Caco-2 (cell line): ENCODE results near the gene WFDC2. TPM values are rescaled to one million over a fixed set of nuclear protein-coding genes. Genes with fewer than 3 reads are reported as not detected.

Source experiments
- BruUV-seq: library from RNA; stranded (reverse); fragments of 400-500 nt; replicated peaks from 2 replicates; lab custom pipeline; 2021; lab: Mats Ljungman, UMichigan
- CTCF ChIA-PET: fragments of 300-600 bp; sonication (Branson Sonifier 250); formaldehyde crosslinking; loops from one replicate; lab custom pipeline; 2022; ENCODE audit warnings: antibody characterized with exemption; lab: Charles Lee
- POLR2A ChIA-PET: fragments of 300-600 bp; sonication (Branson Sonifier 250); formaldehyde crosslinking; loops from one replicate; lab custom pipeline; 2022; ENCODE audit warnings: antibody characterized with exemption; lab: Charles Lee
- DNase-seq, 2 experiments: peaks; one replicate each; pipeline versions ENCODE4 v3.0.0 to v3.0.0-alpha.2; 2020 to 2022
- H3K27me3 ChIP-seq: replicated peaks from 2 replicates; pipeline ENCODE4 v1.6.0; 2011; ENCODE audit warnings: low read length; ENCODE audit not compliant: control insufficient read depth, insufficient read depth
- H3K36me3 ChIP-seq: 2 replicates; pipeline ENCODE4 v1.5.1; 2011; ENCODE audit warnings: low read length; ENCODE audit not compliant: control insufficient read depth, insufficient read depth
- H3K4me1 ChIP-seq: fragments of 250-450 bp; sonication (Bioruptor Pico); 2 replicates; pipeline ENCODE4 v1.5.1; 2020; ENCODE audit warnings: mild to moderate bottlenecking
- H3K4me3 ChIP-seq: 2 replicates; pipeline ENCODE4 v1.5.1; 2011; ENCODE audit warnings: low read depth, mild to moderate bottlenecking, control low read depth, low read length
- H3K9me3 ChIP-seq: fragments of 250-450 bp; sonication (Bioruptor Pico); 2 replicates; pipeline ENCODE4 v1.5.1; 2020; ENCODE audit warnings: mild to moderate bottlenecking, moderate library complexity
- H3K27ac Mint-ChIP-seq: one replicate; pipeline ENCODE4 v1.8.0; 2022; ENCODE audit warnings: mixed read lengths; ENCODE audit not compliant: unreplicated experiment
- H3K27me3 Mint-ChIP-seq: one replicate; pipeline ENCODE4 v1.8.0; 2022; ENCODE audit warnings: mixed read lengths; ENCODE audit not compliant: insufficient read depth, unreplicated experiment
- H3K36me3 Mint-ChIP-seq: one replicate; pipeline ENCODE4 v1.8.0; 2022; ENCODE audit warnings: mild to moderate bottlenecking, mixed read lengths; ENCODE audit not compliant: insufficient read depth, unreplicated experiment
- H3K4me1 Mint-ChIP-seq: one replicate; pipeline ENCODE4 v1.8.0; 2022; ENCODE audit warnings: low read depth, mixed read lengths; ENCODE audit not compliant: unreplicated experiment
- H3K4me3 Mint-ChIP-seq: one replicate; pipeline ENCODE4 v1.8.0; 2022; ENCODE audit warnings: mild to moderate bottlenecking, moderate library complexity, mixed read lengths; ENCODE audit not compliant: unreplicated experiment
- H3K9me3 Mint-ChIP-seq: one replicate; pipeline ENCODE4 v1.8.0; 2022; ENCODE audit warnings: mixed read lengths; ENCODE audit not compliant: unreplicated experiment
- intact Hi-C: fragments of 100-400 bp; cut with micrococcal nuclease; formaldehyde crosslinking; loops from one replicate; pipeline ENCODE4 v1.10.0; 2022; ENCODE audit not compliant: unreplicated experiment
- total RNA-seq: library from RNA; stranded (reverse); gene quantifications from 2 replicates; pipeline ENCODE4 v1.2.3, GENCODE V29; 2022
- TF ChIP-seq, protein P1 (sequence below), 2 experiments: fragments of 200-600 bp in 1 of 2; IDR thresholded peaks; 1 replicate in 1 of 2; 2 replicates in 1 of 2; pipeline versions ENCODE4 v1.5.1 to v1.8.0; 2011 to 2022; ENCODE audit warnings: antibody characterized with exemption in 1 of 2, control low read depth in 1 of 2, inconsistent platforms in 1 of 2, low read depth in 1 of 2, low read length in 1 of 2, mild to moderate bottlenecking in 1 of 2, moderate library complexity in 1 of 2; ENCODE audit not compliant: insufficient read depth in 1 of 2, severe bottlenecking in 1 of 2, unreplicated experiment in 1 of 2

Gene WFDC2
- total RNA-seq, 1 experiment from 2014 or later: 14.3 TPM

DNA sequence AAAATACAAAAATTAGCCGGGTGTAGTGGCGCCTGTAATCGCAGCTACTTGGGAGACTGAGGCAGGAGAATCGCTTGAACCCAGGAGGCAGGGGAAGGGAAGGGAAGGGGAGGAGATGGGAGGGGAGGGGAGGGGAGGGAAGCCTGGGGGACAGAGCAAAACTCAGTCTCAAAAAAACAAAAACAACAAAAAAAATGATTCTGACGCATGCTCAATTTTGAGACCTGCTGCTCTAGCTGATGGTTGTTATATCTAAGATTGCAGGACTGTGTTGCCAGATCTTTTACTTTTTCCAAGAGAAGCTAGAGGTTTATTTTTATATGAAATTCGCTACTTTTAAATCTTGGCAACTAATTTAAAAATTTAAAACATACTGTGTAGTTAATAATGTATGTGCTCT lies 2.4 kb upstream of the WFDC2 start:
- CTCF ChIA-PET: interaction anchor here (1.0 to 2.3 kb wide), 4 partner anchors 13 to 304 kb away, joined by 3 to 6 read pairs (median 3); no protein-coding TSS in a partner anchor
- DNase-seq: no peak
- Mint-ChIP-seq H3K27me3 (peaks cover 7% of the 10 kb centered on the region), H3K4me1 (peaks cover 8% of the 10 kb centered on the region), H3K4me3 (no peak overlapping the region), H3K27ac (no peak overlapping the region), H3K36me3 (no peaks in the 10 kb centered on the region), H3K9me3 (no peaks in the 10 kb centered on the region)
- H3K36me3 ChIP-seq: no peaks in the 10 kb centered on the region
- TF ChIP-seq, protein P1, sequence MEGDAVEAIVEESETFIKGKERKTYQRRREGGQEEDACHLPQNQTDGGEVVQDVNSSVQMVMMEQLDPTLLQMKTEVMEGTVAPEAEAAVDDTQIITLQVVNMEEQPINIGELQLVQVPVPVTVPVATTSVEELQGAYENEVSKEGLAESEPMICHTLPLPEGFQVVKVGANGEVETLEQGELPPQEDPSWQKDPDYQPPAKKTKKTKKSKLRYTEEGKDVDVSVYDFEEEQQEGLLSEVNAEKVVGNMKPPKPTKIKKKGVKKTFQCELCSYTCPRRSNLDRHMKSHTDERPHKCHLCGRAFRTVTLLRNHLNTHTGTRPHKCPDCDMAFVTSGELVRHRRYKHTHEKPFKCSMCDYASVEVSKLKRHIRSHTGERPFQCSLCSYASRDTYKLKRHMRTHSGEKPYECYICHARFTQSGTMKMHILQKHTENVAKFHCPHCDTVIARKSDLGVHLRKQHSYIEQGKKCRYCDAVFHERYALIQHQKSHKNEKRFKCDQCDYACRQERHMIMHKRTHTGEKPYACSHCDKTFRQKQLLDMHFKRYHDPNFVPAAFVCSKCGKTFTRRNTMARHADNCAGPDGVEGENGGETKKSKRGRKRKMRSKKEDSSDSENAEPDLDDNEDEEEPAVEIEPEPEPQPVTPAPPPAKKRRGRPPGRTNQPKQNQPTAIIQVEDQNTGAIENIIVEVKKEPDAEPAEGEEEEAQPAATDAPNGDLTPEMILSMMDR (IDR thresholded peaks at IDR 0.05; ENCODE audit: insufficient read depth in 1 of 2, low read depth in 1 of 2, low read length in 1 of 2, severe bottlenecking in 1 of 2, unreplicated experiment in 1 of 2): no peak
- peaks cover 11% of the 10 kb centered on the region for H3K27me3 ChIP-seq
- peaks cover 18% of the 10 kb centered on the region; the same call in 1 of the 2 replicates for H3K4me1 ChIP-seq
- no TSS peak for BruUV-seq
- POLR2A ChIA-PET: interaction anchor here (0.5 to 1.1 kb wide), 2 partner anchors 104 to 141 kb away, joined by 3 read pairs; partner anchors contain the start of gene SYS1
- H3K9me3 ChIP-seq: no peaks in the 10 kb centered on the region
- intact Hi-C loops: no loop called here
- no peak overlapping the region for H3K4me3 ChIP-seq

DNA sequence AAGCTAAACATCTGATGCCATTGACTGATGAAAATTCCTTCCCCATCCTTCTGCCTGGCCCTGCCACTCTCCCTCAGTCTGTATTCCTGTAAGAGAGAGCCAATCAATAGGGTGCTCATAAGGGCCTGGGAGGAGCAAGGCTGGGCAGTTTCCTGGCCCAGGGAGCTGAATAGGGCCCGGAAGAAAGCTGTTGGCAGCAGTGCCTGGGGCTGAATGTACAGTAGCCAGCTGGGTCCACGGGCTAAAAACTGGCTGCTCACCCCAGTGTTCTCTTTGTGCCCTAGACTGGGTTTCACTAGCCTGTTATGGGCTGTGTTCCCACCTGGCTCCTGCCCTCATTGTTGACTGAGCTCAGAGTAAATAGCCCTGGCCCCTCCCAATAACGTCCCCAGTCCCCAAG lies 1.7 kb upstream of the WFDC2 start:
- Histone ChIP-seq H3K9me3 (no peaks in the 10 kb centered on the region), H3K4me1 (peaks cover 18% of the 10 kb centered on the region; the same call in 1 of the 2 replicates), H3K36me3 (no peaks in the 10 kb centered on the region), H3K27me3 (peaks cover 11% of the 10 kb centered on the region), H3K4me3 (no peak overlapping the region)
- peaks cover 8% of the 10 kb centered on the region for H3K4me1 Mint-ChIP-seq
- ChIA-PET CTCF (interaction anchor here (1.2 to 2.3 kb wide), 3 partner anchors 31 to 303 kb away, joined by 3 to 6 read pairs (median 6); no protein-coding TSS in a partner anchor), POLR2A (interaction anchor here (0.5 to 1.1 kb wide), 2 partner anchors 105 to 142 kb away, joined by 3 read pairs; partner anchors contain the start of gene SYS1)
- H3K27ac Mint-ChIP-seq: no peak overlapping the region
- intact Hi-C loops: no loop called here
- no peaks in the 10 kb centered on the region for H3K36me3 Mint-ChIP-seq
- TF ChIP-seq, protein P1 (IDR thresholded peaks at IDR 0.05; ENCODE audit: insufficient read depth in 1 of 2, low read depth in 1 of 2, low read length in 1 of 2, severe bottlenecking in 1 of 2, unreplicated experiment in 1 of 2): no peak
- H3K27me3 Mint-ChIP-seq: peaks cover 9% of the 10 kb centered on the region
- no peak for DNase-seq
- no peaks in the 10 kb centered on the region for H3K9me3 Mint-ChIP-seq
- no peak overlapping the region for H3K4me3 Mint-ChIP-seq
- BruUV-seq: no TSS peak

DNA sequence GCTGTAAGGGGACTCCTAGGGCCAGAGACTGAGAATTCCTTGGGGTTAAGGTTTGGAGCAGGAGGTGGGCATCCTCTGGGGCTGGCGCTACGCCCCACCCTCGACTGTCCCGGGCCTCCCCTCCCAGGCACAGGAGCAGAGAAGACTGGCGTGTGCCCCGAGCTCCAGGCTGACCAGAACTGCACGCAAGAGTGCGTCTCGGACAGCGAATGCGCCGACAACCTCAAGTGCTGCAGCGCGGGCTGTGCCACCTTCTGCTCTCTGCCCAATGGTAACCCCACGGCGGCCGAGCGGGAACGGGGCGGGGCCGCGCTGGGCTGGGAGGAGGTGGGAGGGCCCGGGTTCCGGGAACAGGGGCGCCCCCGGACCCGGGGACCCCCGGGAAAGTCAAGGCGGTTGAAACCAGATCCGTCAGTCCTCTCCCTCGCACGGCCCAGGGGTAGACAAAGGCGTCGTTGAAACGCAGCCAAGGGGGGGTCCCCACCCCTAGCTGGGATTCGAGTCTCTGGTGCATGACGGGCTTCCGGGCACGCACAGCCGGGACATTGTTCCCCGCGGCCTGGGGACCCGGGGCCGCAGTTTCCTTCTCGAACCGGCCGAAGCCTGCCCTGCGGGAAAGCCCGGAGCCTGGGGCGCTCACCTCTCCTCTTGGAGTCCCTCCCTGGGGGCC lies 844 bp downstream of the WFDC2 start:
- Histone ChIP-seq H3K4me3 (peak overlapping the region; percentile 44), H3K36me3 (no peaks in the 10 kb centered on the region), H3K4me1 (peaks cover 18% of the 10 kb centered on the region; the same call in 1 of the 2 replicates), H3K9me3 (no peaks in the 10 kb centered on the region), H3K27me3 (peaks cover 9% of the 10 kb centered on the region)
- no peak overlapping the region for H3K27ac Mint-ChIP-seq
- H3K9me3 Mint-ChIP-seq: no peaks in the 10 kb centered on the region
- BruUV-seq: no TSS peak
- no peaks in the 10 kb centered on the region for H3K36me3 Mint-ChIP-seq
- H3K4me3 Mint-ChIP-seq: peak overlapping the region; percentile 77
- peaks cover 8% of the 10 kb centered on the region for H3K4me1 Mint-ChIP-seq
- ChIA-PET POLR2A (no interaction called here), CTCF (interaction anchor here (0.6 to 2.8 kb wide), 11 partner anchors 34 to 332 kb away, joined by 3 to 15 read pairs (median 4); partner anchors contain the start of gene SYS1)
- DNase-seq: peak; percentile 61 to 65
- TF ChIP-seq, protein P1 (IDR thresholded peaks at IDR 0.05; ENCODE audit: insufficient read depth in 1 of 2, low read depth in 1 of 2, low read length in 1 of 2, severe bottlenecking in 1 of 2, unreplicated experiment in 1 of 2): no peak
- intact Hi-C loops: loop anchor here (2.0 kb wide), 1 partner anchor 34 kb away; no protein-coding TSS in a partner anchor
- H3K27me3 Mint-ChIP-seq: peaks cover 15% of the 10 kb centered on the region
